Fibroblast of pulmonary artery (primary cell): ENCODE results near the gene GLP2R.

ENCODE experiments used
- DNase-seq: peaks from one replicate; pipeline ENCODE4 v3.0.0-alpha.2; 2010; ENCODE audit warnings: low read depth
- H3K4me3 ChIP-seq: replicated peaks from 2 replicates; pipeline ENCODE4 v1.5.1; 2011; ENCODE audit warnings: low read depth, mild to moderate bottlenecking, control low read depth, low read length, moderate library complexity
- CTCF ChIP-seq: IDR thresholded peaks from 2 replicates; pipeline ENCODE4 v1.5.1; 2011; ENCODE audit warnings: mild to moderate bottlenecking, control low read depth, low read length, inconsistent platforms; ENCODE audit errors: missing control alignments

GLP2R gene

DNA sequence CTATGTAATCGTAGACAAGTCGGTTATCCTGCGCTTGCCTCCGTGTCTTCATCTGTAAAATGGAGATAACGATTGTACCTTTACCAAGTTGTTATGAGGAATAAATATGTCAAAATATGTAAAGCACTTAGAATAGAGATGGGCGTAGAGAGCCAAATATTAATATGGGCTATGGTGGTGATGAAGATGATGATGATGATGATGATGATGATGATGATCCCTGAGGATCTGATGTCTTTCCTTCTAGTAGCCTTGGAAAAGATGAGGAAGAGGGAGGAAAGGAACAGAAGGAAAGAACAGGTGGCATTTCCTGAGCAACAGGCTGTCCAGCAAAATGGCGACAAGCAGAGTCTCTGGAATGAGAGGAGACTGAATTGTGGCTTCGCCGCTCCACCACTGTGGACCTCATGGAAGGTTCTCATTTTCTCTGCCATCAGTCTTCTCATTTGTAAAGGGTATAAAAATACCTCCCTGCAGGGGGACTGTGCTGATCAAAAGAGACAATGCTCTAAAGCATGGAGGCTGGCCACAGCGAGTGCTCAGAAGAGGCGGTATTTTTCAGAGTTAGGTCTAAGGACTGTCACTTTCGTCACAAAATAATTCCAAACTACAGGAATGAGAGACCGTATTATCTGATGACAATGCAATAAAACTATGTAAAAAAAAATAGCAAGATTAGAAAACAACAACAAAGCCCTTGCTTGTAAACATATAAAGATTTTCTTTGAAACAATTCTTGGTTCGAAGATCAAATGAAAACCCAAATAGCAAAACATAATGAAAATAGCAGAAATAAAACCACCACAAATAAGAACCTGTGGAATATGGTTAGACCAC, 96.5 kb downstream of the GLP2R start:
- DNase-seq, result no peak
- H3K4me3 ChIP-seq, result no peak overlapping the region
- no peak for TF ChIP-seq CTCF

- no peak overlapping the region for H3K4me3 ChIP-seq
- peak; percentile 85 for TF ChIP-seq CTCF
- DNase-seq, result peak; percentile 78
These were observed 99.0 kb downstream of the GLP2R start for GRCh38 chr17:9924735-9925191.

- no peak for TF ChIP-seq CTCF
- H3K4me3 ChIP-seq, result no peak overlapping the region
- no peak for DNase-seq
These were observed 99.7 kb downstream of the GLP2R start for GRCh38 chr17:9925457-9925856.

DNA sequence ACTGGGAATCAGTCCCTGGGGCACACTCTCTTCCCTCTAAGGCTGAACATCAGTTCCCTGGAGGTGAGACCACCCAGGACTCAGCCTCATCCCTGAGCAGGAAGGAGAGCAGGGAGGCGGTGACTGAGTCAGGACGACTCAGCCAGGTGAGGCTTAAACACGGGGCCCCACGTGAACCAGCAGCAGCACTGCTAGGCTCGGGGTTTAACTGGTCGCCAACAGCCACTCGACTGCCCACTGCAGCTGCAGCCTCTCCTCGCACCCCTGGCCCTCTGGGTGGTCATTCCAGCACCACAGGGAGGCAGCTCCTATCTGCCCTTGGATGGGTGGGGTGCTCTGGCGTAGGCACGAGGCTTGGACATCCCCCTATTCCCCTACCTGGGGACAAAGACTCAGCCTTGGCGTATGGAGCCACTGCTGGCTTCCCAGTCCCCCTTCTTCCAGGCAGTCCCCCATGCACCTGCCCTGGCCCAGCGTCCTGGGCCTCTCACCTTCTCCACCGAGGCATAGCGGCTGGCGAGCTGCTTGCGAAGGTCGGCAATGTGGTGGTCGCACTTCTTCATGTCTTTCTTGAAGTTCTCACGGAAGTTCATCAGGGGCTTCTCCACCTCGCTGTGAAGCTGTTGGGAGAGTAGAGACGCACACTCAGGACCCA, 100.6 kb downstream of the GLP2R start:
- no peak overlapping the region for H3K4me3 ChIP-seq
- no peak for DNase-seq
- TF ChIP-seq CTCF, result no peak

- peak; percentile 63 for TF ChIP-seq CTCF
- no peak overlapping the region for H3K4me3 ChIP-seq
- peak; percentile 73 for DNase-seq
These were observed 103.0 kb downstream of the GLP2R start for GRCh38 chr17:9928601-9929333.

DNA sequence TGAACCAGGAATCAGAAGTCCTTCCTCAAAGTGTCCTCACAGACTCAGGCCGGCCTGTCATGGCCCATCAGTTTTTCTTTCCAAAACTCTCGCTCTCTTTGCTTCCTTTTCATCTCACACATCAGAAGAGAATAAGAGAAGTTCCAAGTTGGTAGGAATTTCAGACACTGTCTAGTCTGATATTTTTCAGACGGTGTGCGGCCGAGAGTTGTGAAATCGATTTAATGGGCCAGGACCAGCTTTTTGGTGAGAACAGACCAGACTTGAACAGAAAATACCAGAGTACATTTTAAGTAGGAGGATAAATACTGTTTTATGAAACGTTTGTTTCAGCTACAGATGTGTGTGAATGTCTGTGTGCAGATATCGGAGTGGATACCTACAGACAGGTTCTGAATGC, 104.1 kb downstream of the GLP2R start:
- DNase-seq, result no peak
- no peak for TF ChIP-seq CTCF
- no peak overlapping the region for H3K4me3 ChIP-seq
